ENCODE data around the gene ROR1.

Gene ROR1

GRCh38 chr1:64122588-64122987 lies 348.8 kb downstream of the ROR1 start:
- CTCF ChIA-PET: interaction anchor here (0.9 to 2.3 kb wide), 2 partner anchors 15 to 21 kb away, joined by 3 to 6 read pairs; no protein-coding TSS in a partner anchor
- DNase-seq (ENCODE audit: extremely low spot score): no peak
- POLR2A ChIA-PET: no interaction called here

GRCh38 chr1:64124704-64125440 lies 351.1 kb downstream of the ROR1 start:
- CTCF ChIA-PET: interaction anchor here (1.1 to 1.9 kb wide), 2 partner anchors 13 to 14 kb away, joined by 3 to 6 read pairs; no protein-coding TSS in a partner anchor
- POLR2A ChIA-PET: interaction anchor here (0.5 kb wide), 1 partner anchor 16 kb away, joined by 5 read pairs; no protein-coding TSS in a partner anchor
- no peak for DNase-seq (ENCODE audit: extremely low spot score)
- TF ChIP-seq, protein P1, sequence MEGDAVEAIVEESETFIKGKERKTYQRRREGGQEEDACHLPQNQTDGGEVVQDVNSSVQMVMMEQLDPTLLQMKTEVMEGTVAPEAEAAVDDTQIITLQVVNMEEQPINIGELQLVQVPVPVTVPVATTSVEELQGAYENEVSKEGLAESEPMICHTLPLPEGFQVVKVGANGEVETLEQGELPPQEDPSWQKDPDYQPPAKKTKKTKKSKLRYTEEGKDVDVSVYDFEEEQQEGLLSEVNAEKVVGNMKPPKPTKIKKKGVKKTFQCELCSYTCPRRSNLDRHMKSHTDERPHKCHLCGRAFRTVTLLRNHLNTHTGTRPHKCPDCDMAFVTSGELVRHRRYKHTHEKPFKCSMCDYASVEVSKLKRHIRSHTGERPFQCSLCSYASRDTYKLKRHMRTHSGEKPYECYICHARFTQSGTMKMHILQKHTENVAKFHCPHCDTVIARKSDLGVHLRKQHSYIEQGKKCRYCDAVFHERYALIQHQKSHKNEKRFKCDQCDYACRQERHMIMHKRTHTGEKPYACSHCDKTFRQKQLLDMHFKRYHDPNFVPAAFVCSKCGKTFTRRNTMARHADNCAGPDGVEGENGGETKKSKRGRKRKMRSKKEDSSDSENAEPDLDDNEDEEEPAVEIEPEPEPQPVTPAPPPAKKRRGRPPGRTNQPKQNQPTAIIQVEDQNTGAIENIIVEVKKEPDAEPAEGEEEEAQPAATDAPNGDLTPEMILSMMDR (IDR thresholded peaks at IDR 0.05; ENCODE audit: control extremely low read depth, extremely low read depth, low read depth, missing control alignments): no peak

More at GRCh38 chr1:64122588-64122987, 348.8 kb downstream of the ROR1 start:
- TF ChIP-seq, protein P1 (IDR thresholded peaks at IDR 0.05; ENCODE audit: control extremely low read depth, extremely low read depth, low read depth, missing control alignments): no peak

DNA sequence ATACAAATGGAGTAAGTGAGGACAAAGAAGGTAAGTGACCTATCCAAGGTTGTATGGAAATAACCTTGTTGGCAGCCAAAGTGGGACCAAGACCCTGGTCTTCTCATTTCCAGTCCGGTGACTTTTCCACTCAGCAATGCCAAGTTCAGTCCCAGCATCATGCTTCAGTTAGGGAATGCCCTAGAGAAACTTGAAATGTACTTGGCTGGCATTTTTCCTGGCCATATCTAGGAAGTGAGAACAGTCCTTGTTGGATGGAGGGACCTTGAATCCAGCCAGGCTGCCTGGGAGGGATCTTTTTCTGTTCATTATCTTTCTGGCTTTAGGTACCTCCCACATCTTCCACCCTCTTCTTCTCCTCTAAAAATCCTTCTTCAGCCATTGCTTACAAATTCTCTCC lies 352.8 kb downstream of the ROR1 start:
- TF ChIP-seq, protein P1 (IDR thresholded peaks at IDR 0.05; ENCODE audit: control extremely low read depth, extremely low read depth, low read depth, missing control alignments): no peak
- ChIA-PET POLR2A (no interaction called here), CTCF (interaction anchor here (2.8 kb wide), 1 partner anchor 11 kb away, joined by 13 read pairs; no protein-coding TSS in a partner anchor)
- DNase-seq (ENCODE audit: extremely low spot score): no peak

- CTCF ChIA-PET: interaction anchor here (1.1 to 2.8 kb wide), 3 partner anchors 9 to 43 kb away, joined by 3 to 13 read pairs (median 3); no protein-coding TSS in a partner anchor
- TF ChIP-seq, protein P1 (IDR thresholded peaks at IDR 0.05; ENCODE audit: control extremely low read depth, extremely low read depth, low read depth, missing control alignments): no peak
- POLR2A ChIA-PET: no interaction called here
- no peak for DNase-seq (ENCODE audit: extremely low spot score)
Observed at GRCh38 chr1:64127297-64127696, 353.5 kb downstream of the ROR1 start.

- ChIA-PET POLR2A (no interaction called here), CTCF (interaction anchor here (1.1 kb wide), 1 partner anchor 438 kb away, joined by 3 read pairs; no protein-coding TSS in a partner anchor)
- TF ChIP-seq, protein P1 (IDR thresholded peaks at IDR 0.05; ENCODE audit: control extremely low read depth, extremely low read depth, low read depth, missing control alignments): no peak
- no peak for DNase-seq (ENCODE audit: extremely low spot score)
Observed at GRCh38 chr1:64129701-64130100, 355.9 kb downstream of the ROR1 start.

DNA sequence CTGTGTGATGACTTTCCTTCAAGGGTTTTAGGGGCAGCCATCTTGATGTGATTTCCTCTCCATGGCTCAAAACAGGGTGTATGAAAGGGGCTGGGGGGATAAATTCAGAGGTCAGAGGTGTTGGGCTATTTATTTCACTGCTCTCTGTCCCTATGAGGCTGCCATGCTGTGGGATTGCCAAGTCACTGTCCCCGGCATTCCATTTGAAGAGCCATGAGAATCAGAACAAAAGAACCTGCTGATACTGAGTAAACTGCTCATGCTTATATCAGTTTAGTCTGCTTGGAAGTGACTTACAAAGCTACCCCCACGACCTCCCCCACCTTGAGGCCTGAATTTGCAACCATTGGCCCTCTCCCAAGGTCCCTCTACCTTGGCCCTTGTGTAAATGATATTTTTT lies 357.3 kb downstream of the ROR1 start:
- no peak for DNase-seq (ENCODE audit: extremely low spot score)
- ChIA-PET POLR2A (no interaction called here), CTCF (no interaction called here)
- TF ChIP-seq, protein P1 (IDR thresholded peaks at IDR 0.05; ENCODE audit: control extremely low read depth, extremely low read depth, low read depth, missing control alignments): no peak

All from GM10248 (cell line).